Lung (tissue), 12 donors: Measurements from ENCODE around the gene PSMD5. TPM values are rescaled to one million over a fixed set of nuclear protein-coding genes. Genes with fewer than 3 reads are reported as not detected.

Experiments used
- ATAC-seq: fragments of 200-7000 bp; cut with Tn5 transposase; one replicate; pipeline ENCODE4 v1.9.1; 2020; ENCODE audit warnings: moderate number of reproducible peaks; ENCODE audit not compliant: insufficient read depth, low FRiP score
- DNase-seq, 3 donors: peaks; one replicate each; pipeline ENCODE4 v3.0.0-alpha.2; 2013 to 2017
- H3K27ac ChIP-seq, 2 donors: one replicate each; pipeline ENCODE4 v1.5.1; 2013; ENCODE audit warnings: mild to moderate bottlenecking in 2 of 2, moderate library complexity in 2 of 2, control low read depth in 1 of 2, inconsistent platforms in 1 of 2, low read depth in 1 of 2, low read length in 1 of 2
- H3K27me3 ChIP-seq, 3 donors: one replicate each; pipeline ENCODE4 v1.5.1; 2013; ENCODE audit warnings: low read length in 2 of 3; ENCODE audit not compliant: control insufficient read depth in 3 of 3, insufficient read depth in 3 of 3
- H3K36me3 ChIP-seq, 4 donors: one replicate each; pipeline ENCODE4 v1.5.1; 2013; ENCODE audit warnings: low read length in 4 of 4, mild to moderate bottlenecking in 1 of 4, moderate library complexity in 1 of 4; ENCODE audit not compliant: control insufficient read depth in 4 of 4, insufficient read depth in 4 of 4
- H3K4me1 ChIP-seq, 5 donors: one replicate each; pipeline ENCODE4 v1.5.1; 2013; ENCODE audit warnings: low read length in 5 of 5, mild to moderate bottlenecking in 2 of 5, moderate library complexity in 1 of 5; ENCODE audit not compliant: control insufficient read depth in 5 of 5, insufficient read depth in 5 of 5
- H3K4me3 ChIP-seq: one replicate; pipeline ENCODE4 v1.5.1; 2013; ENCODE audit warnings: mild to moderate bottlenecking, control low read depth, moderate library complexity
- H3K9ac ChIP-seq, 2 donors: one replicate each; pipeline ENCODE4 v1.5.1; 2013; ENCODE audit warnings: low read length in 2 of 2, control low read depth in 1 of 2; ENCODE audit not compliant: insufficient read depth in 1 of 2
- H3K9me3 ChIP-seq, 4 donors: one replicate each; pipeline ENCODE4 v1.5.1; 2013; ENCODE audit warnings: low read length in 3 of 4, mild to moderate bottlenecking in 1 of 4, moderate library complexity in 1 of 4; ENCODE audit not compliant: control insufficient read depth in 4 of 4, insufficient read depth in 3 of 4
- CTCF ChIP-seq: IDR thresholded peaks from 2 replicates; pipeline ENCODE4 v1.5.1; 2012; ENCODE audit warnings: mild to moderate bottlenecking; ENCODE audit errors: control extremely low read depth, extremely low read depth
- WGBS, 2 donors: extraction: QIAGEN DNeasy Blood & Tissue Kit; methylation state at CpG; one replicate each; pipeline ENCODE4 v1.1.7; 2013; 5-methylcytosine and 5-hydroxymethylcytosine counted together
- polyA plus RNA-seq, 2 donors: library from polyadenylated mRNA; stranded (reverse); fragments of 200-250 nt; gene quantifications; one replicate each; pipeline ENCODE4 v1.2.1, GENCODE V29; 2013
- total RNA-seq, 2 donors: library from RNA; depleted of rRNA in 1 of 2; stranded (reverse); fragments of >200 nt in 1 of 2; gene quantifications; one replicate each; pipeline ENCODE4 v1.2.1, GENCODE V29; 2014 to 2021
- donor health status: control.
- donor health status: control.
- donor health status: Bipolar disorder and iron deficiency.
- donor health status: healthy.
- donor health status: DM: yes; HTN: yes; CAD: no.

PSMD5 gene
- total and polyA plus RNA-seq, 4 donors: 14.9 to 66.0 (median 27.3) TPM

GRCh38 chr9:120857481-120857880, 14.8 kb upstream of the PSMD5 start:
- no peak overlapping the region for H3K4me3 ChIP-seq
- H3K27ac ChIP-seq: no peak overlapping the region
- H3K36me3 ChIP-seq: peaks cover 0 to 36% (median 28%) of the 10 kb centered on the region in 4 donors
- TF ChIP-seq CTCF: no peak
- H3K27me3 ChIP-seq: no peaks in the 10 kb centered on the region
- H3K9ac ChIP-seq: no peak overlapping the region
- whole genome bisulfite sequencing, 2 donors: 88 to 89% methylated on average over 7 of the region's 7 CpGs
- ATAC-seq (no peak), DNase-seq (no peak)
- H3K9me3 ChIP-seq: no peaks in the 10 kb centered on the region
- H3K4me1 ChIP-seq: no peaks in the 10 kb centered on the region

GRCh38 chr9:120856700-120857099, 14.0 kb upstream of the PSMD5 start:
- WGBS, 2 donors: 81 to 86% methylated on average over 4 of the region's 4 CpGs
- Histone ChIP-seq H3K27me3 (no peaks in the 10 kb centered on the region), H3K9me3 (no peaks in the 10 kb centered on the region), H3K4me1 (no peaks in the 10 kb centered on the region), H3K9ac (no peak overlapping the region), H3K36me3 (peaks cover 0 to 31% (median 23%) of the 10 kb centered on the region in 4 donors), H3K27ac (no peak overlapping the region), H3K4me3 (no peak overlapping the region)
- ATAC-seq (no peak), DNase-seq (no peak)
- no peak for TF ChIP-seq CTCF

- no peak overlapping the region for H3K27ac ChIP-seq
- ATAC-seq: no peak
- WGBS, 2 donors: 89 to 94% methylated on average over 7 of the region's 7 CpGs
- no peak for TF ChIP-seq CTCF
- no peak for DNase-seq
- H3K36me3 ChIP-seq: peaks cover 0 to 25% (median 19%) of the 10 kb centered on the region in 4 donors
- no peak overlapping the region for H3K9ac ChIP-seq
- no peaks in the 10 kb centered on the region for H3K4me1 ChIP-seq
- H3K27me3 ChIP-seq: no peaks in the 10 kb centered on the region
- no peaks in the 10 kb centered on the region for H3K9me3 ChIP-seq
- H3K4me3 ChIP-seq: no peak overlapping the region
Observed at GRCh38 chr9:120855827-120856670, 13.3 kb upstream of the PSMD5 start.
